ENCODE data around the gene ST8SIA6.
"Not testable (repeated sequence)": the region's sequence is repeated elsewhere in the genome, so short reads cannot be mapped to it uniquely, and the experiment has no call there.

ST8SIA6 gene, protein sequence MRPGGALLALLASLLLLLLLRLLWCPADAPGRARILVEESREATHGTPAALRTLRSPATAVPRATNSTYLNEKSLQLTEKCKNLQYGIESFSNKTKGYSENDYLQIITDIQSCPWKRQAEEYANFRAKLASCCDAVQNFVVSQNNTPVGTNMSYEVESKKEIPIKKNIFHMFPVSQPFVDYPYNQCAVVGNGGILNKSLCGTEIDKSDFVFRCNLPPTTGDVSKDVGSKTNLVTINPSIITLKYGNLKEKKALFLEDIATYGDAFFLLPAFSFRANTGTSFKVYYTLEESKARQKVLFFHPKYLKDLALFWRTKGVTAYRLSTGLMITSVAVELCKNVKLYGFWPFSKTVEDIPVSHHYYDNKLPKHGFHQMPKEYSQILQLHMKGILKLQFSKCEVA

DNA sequence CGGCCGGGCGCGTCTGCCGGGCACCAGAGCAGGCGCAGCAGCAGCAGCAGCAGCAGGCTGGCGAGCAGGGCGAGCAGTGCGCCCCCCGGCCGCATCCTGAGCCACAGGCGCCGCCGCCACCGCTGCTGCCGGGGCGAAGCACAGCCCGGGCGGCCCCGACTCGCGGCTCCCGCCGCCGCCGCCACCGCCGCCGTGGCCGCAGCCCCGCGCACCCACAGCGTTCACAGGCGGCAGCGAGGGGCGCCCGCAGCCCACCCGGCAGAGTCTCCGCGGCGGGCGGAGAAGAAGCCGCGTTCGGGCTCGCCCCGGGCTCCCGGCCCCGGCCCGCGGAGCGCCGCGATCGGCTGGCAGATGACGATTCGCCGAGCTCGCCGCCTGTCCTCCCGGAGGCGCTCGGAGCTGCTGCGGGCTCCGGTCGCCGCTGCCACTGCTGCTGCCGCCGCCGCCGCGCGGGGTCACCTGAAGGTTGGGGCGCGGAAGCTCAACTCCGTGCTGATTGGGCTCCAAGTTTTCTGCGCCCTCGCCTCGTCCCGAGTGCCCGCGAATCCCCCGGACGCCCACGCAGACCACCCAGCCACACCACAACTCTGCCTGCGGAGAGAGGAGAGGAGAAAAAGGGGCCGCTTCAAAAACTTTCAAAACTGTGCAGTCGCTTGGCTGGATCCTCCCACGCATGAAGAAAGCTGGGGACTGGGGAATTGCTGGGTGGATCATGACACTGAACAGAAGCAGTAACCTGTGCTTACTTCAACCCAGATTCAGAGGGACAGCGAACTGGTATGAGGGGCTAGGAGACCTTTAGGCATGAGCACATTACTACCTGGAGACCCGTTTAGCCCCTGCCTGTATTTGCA is at the start of gene ST8SIA6:
TSS of gene ST8SIA6 (minus strand) at position 435 of the 854 bp plus-strand sequence. CDS start at position 95, 340 bp downstream.
- peak; percentile 7 to 23 (median 14) for DNase-seq (ENCODE audit: low read depth in 4 of 4, low spot score in 1 of 4)

- DNase-seq (ENCODE audit: low read depth in 4 of 4, low spot score in 1 of 4): no peak
These were observed 49.4 kb upstream of the ST8SIA6 start for GRCh38 chr10:17503795-17504194.

DNA sequence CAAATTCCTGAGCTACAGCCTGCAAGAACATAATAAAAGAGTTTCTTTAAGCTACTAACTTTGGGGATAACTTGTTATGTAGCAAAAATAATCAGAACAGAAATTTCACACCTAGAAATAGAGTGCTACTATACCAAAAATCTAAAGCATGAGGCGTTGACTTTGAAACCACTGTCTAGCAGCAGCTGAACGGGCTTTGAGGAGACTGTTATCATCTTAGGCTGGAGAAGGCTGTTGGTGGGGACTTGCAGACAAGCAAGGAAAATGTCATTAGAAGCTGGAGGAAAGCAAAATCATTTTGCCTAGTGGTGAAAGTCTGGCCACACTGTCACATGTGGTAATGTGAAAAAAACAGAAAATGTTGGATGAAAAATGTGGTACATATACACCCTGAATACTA is 48.4 kb upstream of the ST8SIA6 start:
- no peak for DNase-seq (ENCODE audit: low read depth in 4 of 4, low spot score in 1 of 4)

DNA sequence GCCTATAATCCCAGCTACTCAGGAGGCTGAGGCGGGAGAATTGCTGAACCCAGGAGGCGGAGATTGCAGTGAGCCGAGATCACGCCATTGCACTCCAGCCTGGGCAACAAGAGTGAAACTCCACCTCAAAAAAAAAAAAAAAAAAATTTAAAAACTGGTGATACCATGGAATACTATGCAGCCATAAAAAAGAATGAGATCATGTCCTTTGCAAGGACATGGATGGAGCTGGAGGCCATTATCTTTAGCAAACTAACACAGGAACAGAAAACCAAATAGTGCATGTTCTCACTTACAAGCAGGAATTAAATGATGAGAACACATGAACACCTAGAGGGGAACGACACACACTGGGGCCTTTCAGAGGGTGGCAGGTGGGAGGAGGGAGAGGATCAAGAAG is 44.6 kb upstream of the ST8SIA6 start:
- not testable (repeated sequence) for DNase-seq (ENCODE audit: low read depth in 4 of 4, low spot score in 1 of 4)

- no peak for DNase-seq (ENCODE audit: low read depth in 4 of 4, low spot score in 1 of 4)
These were observed 43.1 kb upstream of the ST8SIA6 start for GRCh38 chr10:17497446-17498030.

- DNase-seq (ENCODE audit: low read depth in 4 of 4, low spot score in 1 of 4): no peak
These were observed 40.3 kb upstream of the ST8SIA6 start for GRCh38 chr10:17494626-17495260.

DNA sequence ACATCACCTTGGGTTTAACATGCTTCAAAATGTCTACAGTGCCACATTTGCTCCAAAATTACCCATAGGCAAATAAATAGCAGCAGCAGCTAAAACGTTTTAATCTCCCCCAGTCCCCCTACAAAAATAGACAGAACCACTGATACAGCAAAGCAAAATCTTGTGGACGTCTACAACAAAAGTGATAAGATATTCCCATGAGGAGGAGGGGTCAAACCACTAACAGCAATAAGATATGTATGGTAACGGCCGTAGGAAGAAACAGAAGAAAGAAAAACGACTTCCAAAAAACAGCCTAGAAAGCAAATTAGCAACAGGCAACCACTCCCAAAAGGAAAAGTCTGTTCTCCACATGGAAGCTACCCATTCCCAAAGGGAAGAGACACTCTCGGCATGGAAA is 34.5 kb upstream of the ST8SIA6 start:
- DNase-seq (ENCODE audit: low read depth in 4 of 4, low spot score in 1 of 4): no peak

DNA sequence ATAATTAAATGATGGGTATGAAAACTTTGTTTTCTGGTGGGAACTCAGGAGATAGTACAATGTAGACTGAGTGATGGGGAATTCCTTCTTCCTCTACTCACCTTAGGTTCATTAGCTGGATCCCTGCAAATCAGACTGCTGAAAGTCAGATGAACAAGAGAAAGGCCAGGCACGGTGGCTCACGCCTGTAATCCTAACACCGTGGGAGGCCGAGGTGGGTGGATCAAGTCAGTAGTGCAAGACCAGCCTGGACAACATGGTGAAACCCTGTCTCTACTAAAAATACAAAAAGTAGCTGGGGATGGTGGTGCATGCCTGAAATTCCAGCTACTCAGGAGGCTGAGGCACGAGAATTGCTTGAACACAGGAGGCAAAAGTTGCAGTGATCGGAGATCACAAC is 28.7 kb upstream of the ST8SIA6 start:
- DNase-seq (ENCODE audit: low read depth in 4 of 4, low spot score in 1 of 4): no peak

GRCh38 chr10:17479822-17480221 is 25.4 kb upstream of the ST8SIA6 start:
- DNase-seq (ENCODE audit: low read depth in 4 of 4, low spot score in 1 of 4): no peak

DNA sequence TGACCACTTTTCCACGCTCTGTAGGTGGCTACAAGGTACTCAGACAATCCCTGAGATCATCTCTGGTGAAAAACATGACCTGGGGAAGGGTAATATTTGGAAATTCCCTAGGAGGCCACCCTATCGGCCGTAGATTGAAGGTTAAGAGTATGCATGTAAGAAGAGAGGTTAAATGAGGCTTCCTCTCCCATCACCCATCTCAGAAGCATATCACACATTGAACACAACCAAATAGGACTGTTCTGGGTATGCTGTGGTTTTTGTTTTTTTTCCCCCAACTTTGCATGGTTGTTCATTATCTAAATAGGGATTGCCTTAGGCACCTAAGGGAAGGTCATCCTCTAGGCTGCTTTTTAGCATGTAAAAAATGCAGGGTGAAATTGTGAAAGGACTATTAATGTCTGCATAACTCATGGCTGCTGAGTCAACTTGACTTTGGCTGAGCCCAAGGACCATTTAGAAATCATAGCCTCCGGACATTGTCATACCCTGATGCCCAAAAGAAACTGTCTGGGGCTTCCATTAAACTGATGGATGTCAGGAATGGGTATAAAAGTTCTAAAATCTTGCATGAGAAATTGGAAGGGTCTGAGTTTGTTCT is 24.7 kb upstream of the ST8SIA6 start:
- no peak for DNase-seq (ENCODE audit: low read depth in 4 of 4, low spot score in 1 of 4)

- no peak for DNase-seq (ENCODE audit: low read depth in 4 of 4, low spot score in 1 of 4)
These were observed 21.7 kb upstream of the ST8SIA6 start for GRCh38 chr10:17476073-17476472.

DNA sequence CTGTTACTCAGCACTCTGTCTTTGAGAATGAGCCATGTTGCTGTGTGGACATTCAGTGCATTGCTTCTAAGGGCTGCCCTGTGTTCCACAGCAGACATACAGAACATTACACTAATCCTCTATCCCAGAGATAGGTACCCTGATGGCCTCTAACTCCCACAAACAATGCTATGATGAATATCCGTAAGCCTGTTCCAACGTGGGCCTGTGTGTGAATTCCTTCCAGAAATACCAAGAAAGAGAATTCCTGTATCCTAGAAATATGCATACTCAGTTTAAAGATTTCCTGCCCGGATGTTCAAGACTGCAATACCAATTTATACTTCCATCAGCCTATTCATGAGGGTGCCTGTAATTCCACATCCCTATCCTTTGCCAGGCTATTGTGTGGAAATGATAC is 21.3 kb upstream of the ST8SIA6 start:
- no peak for DNase-seq (ENCODE audit: low read depth in 4 of 4, low spot score in 1 of 4)

DNA sequence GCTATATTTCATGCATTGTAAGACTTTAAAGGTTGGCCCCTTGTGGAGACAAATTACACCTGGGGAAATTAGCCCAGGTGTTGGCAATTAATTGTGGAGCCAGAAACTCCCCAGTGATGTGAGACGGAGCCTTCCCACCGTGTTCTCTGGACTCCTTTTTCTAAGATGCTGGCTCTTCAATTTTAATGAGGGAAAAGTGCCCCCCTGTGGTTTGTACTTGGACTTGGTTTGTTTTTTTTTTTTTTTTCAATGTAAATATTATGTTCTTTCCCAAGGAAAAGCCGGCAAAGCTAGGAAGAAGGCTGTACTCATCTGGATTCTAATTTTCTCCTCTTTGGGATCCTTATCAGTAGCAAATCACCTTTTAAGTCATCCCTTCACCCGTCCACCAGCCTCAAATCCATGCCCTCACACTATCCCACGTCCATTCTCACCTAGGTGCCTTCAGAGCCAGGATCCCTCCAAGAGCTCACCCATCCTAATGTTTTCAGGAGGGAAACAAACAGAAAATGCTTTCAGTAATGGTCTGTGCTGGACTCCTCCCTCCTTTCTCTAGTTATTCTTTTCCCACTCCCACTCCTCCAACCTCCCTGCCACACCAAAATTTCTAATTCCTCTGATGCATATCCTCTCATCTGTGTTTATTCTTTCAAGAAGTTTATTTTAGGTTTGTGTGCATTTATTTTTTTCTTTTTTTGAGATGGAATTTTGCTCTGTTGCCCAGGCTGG is 20.4 kb upstream of the ST8SIA6 start:
- DNase-seq (ENCODE audit: low read depth in 4 of 4, low spot score in 1 of 4): no peak

DNA sequence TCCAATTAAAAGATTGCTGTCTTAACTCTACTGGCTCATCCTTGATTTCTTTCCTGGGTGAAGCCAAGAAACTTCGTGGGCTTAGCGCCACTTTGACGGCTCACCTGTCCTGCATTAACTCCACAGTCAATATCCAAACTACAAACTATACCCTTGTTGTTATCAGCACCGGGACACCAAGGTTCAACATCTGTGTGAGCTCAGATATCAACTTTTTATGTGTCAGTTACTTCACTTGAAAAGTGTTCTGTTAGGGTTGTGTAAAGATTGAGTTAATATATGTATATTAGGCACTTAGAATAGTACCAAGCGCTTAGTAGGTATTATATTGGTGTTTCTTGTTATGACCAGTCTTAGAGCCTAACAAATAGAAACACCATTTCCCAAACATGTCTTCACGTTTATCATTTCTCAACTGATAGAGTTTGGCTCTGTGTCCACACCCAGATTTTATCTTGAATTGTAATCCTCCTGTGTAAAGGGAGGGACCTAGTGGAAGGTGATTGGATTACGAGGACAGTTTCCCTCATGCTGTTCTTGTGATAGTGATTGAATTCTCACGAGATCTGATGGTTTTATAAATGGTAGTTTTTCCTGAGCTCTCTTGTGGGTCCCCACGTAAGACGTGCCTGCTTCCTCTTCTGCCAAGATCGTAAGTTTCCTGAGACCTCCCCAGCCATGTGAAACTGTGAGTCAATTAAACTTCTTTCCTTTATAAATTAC is 19.0 kb upstream of the ST8SIA6 start:
- DNase-seq (ENCODE audit: low read depth in 4 of 4, low spot score in 1 of 4): no peak

- DNase-seq (ENCODE audit: low read depth in 4 of 4, low spot score in 1 of 4): no peak
These were observed 18.3 kb upstream of the ST8SIA6 start for GRCh38 chr10:17472481-17473227.

DNA sequence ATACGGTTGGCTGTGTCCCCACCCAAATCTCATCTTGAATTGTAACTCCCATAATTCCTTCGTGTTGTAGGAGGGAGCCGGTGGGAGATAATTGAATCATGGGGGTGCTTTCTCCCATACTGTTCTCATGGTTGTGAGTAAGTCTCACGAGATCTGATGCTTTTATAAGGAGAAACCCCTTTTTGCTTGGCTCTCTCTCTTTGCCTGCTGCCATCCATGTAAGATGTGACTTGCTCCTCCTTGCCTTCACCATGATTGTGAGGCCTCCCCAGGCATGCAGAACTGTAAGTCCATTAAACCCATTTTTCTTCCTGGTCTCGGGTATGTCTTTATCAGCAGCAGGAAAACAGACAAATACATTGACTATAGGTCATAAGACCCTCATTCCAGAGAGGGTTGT is 15.9 kb upstream of the ST8SIA6 start:
- no peak for DNase-seq (ENCODE audit: low read depth in 4 of 4, low spot score in 1 of 4)

- DNase-seq (ENCODE audit: low read depth in 4 of 4, low spot score in 1 of 4): no peak
These were observed 11.1 kb upstream of the ST8SIA6 start for GRCh38 chr10:17465328-17466125.

- DNase-seq (ENCODE audit: low read depth in 4 of 4, low spot score in 1 of 4): no peak
These were observed 10.2 kb upstream of the ST8SIA6 start for GRCh38 chr10:17464545-17464944.
